KMS-11 (cell line): ENCODE data around the gene SLC25A39.

Source experiments
- H2AFZ ChIP-seq: fragments of 200-600 bp; sonication (generic); 2 replicates; pipeline ENCODE4 v1.6.1; 2016; ENCODE audit warnings: antibody characterized with exemption, mixed run types, low read depth
- H3K27ac ChIP-seq: fragments of 200-600 bp; sonication (generic); 2 replicates; pipeline ENCODE4 v1.6.1; 2016; ENCODE audit warnings: mild to moderate bottlenecking, mixed run types
- H3K27me3 ChIP-seq: fragments of 200-600 bp; sonication (generic); 2 replicates; pipeline ENCODE4 v1.6.1; 2017; ENCODE audit warnings: mild to moderate bottlenecking, low read depth, mixed run types, moderate library complexity; ENCODE audit not compliant: insufficient read depth
- H3K36me3 ChIP-seq: fragments of 200-600 bp; sonication (generic); 2 replicates; pipeline ENCODE4 v1.6.1; 2017; ENCODE audit warnings: mild to moderate bottlenecking, mixed run types; ENCODE audit not compliant: insufficient read depth
- H3K4me1 ChIP-seq: fragments of 200-600 bp; sonication (generic); 2 replicates; pipeline ENCODE4 v1.6.1; 2016; ENCODE audit warnings: mild to moderate bottlenecking, low read depth, mixed run types; ENCODE audit not compliant: poor library complexity, severe bottlenecking
- H3K4me2 ChIP-seq: fragments of 200-600 bp; sonication (generic); 2 replicates; pipeline ENCODE4 v1.7.0; 2016; ENCODE audit warnings: mild to moderate bottlenecking, mixed run types
- H3K4me3 ChIP-seq: fragments of 200-600 bp; sonication (generic); IDR thresholded peaks from 2 replicates; pipeline ENCODE4 v1.6.1; 2017; ENCODE audit warnings: low read depth, low read length, mixed read lengths; ENCODE audit not compliant: insufficient read depth
- H3K79me2 ChIP-seq: fragments of 200-600 bp; sonication (generic); 2 replicates; pipeline ENCODE4 v1.6.1; 2016; ENCODE audit warnings: low read depth, mixed run types; ENCODE audit not compliant: insufficient read depth
- H3K9ac ChIP-seq: fragments of 200-600 bp; sonication (generic); 2 replicates; pipeline ENCODE4 v1.6.1; 2016; ENCODE audit warnings: mild to moderate bottlenecking, mixed run types
- H4K20me1 ChIP-seq: fragments of 200-600 bp; sonication (generic); 2 replicates; pipeline ENCODE4 v1.6.1; 2016; ENCODE audit warnings: mild to moderate bottlenecking, mixed run types; ENCODE audit not compliant: insufficient read depth
- CTCF ChIP-seq: fragments of 200-600 bp; sonication (generic); conservative IDR thresholded peaks from 2 replicates; pipeline ENCODE4 v1.6.1; 2017; ENCODE audit warnings: low read depth, mild to moderate bottlenecking, antibody characterized with exemption, low read length, moderate library complexity, mixed read lengths

Gene SLC25A39

GRCh38 chr17:44322236-44322895 lies 2.3 kb downstream of the SLC25A39 start:
- H3K79me2 ChIP-seq = peaks cover 19% of the 10 kb centered on the region
- no peak overlapping the region for H3K4me3 ChIP-seq
- no peak for TF ChIP-seq CTCF
- H3K27ac ChIP-seq = no peak overlapping the region
- H3K4me1 ChIP-seq = peaks cover 5% of the 10 kb centered on the region
- peaks cover 4% of the 10 kb centered on the region; the same call in 1 of the 2 replicates for H3K36me3 ChIP-seq
- H3K9ac ChIP-seq = no peak overlapping the region
- H2AFZ ChIP-seq = no peak overlapping the region
- H3K4me2 ChIP-seq = no peak overlapping the region
- no peaks in the 10 kb centered on the region for H3K27me3 ChIP-seq
- no peaks in the 10 kb centered on the region for H4K20me1 ChIP-seq

- peaks cover 4% of the 10 kb centered on the region; the same call in 1 of the 2 replicates for H3K36me3 ChIP-seq
These were observed 3.1 kb downstream of the SLC25A39 start for GRCh38 chr17:44321246-44322120.

GRCh38 chr17:44320066-44320465 lies 4.6 kb downstream of the SLC25A39 start:
- no peak overlapping the region for H3K4me3 ChIP-seq
- no peaks in the 10 kb centered on the region for H4K20me1 ChIP-seq
- peaks cover 4% of the 10 kb centered on the region; the same call in 1 of the 2 replicates for H3K36me3 ChIP-seq
- no peak overlapping the region for H3K4me2 ChIP-seq
- no peak overlapping the region for H3K27ac ChIP-seq
- no peak for TF ChIP-seq CTCF
- H2AFZ ChIP-seq = no peak overlapping the region
- H3K27me3 ChIP-seq = peaks cover 10% of the 10 kb centered on the region; the same call in 1 of the 2 replicates
- H3K9ac ChIP-seq = no peak overlapping the region
- H3K4me1 ChIP-seq = no peaks in the 10 kb centered on the region
- peaks cover 19% of the 10 kb centered on the region for H3K79me2 ChIP-seq

More at GRCh38 chr17:44321246-44322120, 3.1 kb downstream of the SLC25A39 start:
- H2AFZ ChIP-seq = no peak overlapping the region
- H3K79me2 ChIP-seq = peaks cover 19% of the 10 kb centered on the region
- no peak overlapping the region for H3K27ac ChIP-seq
- no peak overlapping the region for H3K9ac ChIP-seq
- H3K4me1 ChIP-seq = no peaks in the 10 kb centered on the region
- H3K4me3 ChIP-seq = no peak overlapping the region
- H3K27me3 ChIP-seq = peaks cover 5% of the 10 kb centered on the region; the same call in 1 of the 2 replicates
- H3K4me2 ChIP-seq = no peak overlapping the region
- TF ChIP-seq CTCF = no peak
- H4K20me1 ChIP-seq = no peaks in the 10 kb centered on the region

- TF ChIP-seq CTCF = no peak
- Histone ChIP-seq H3K4me1 (no peaks in the 10 kb centered on the region), H3K9ac (no peak overlapping the region), H3K36me3 (peaks cover 4% of the 10 kb centered on the region; the same call in 1 of the 2 replicates), H3K4me2 (no peak overlapping the region), H4K20me1 (no peaks in the 10 kb centered on the region), H3K79me2 (peaks cover 7% of the 10 kb centered on the region; the same call in 1 of the 2 replicates), H3K4me3 (no peak overlapping the region), H3K27ac (no peak overlapping the region), H3K27me3 (peaks cover 22% of the 10 kb centered on the region; the same call in 1 of the 2 replicates), H2AFZ (no peak overlapping the region)
These were observed 6.3 kb downstream of the SLC25A39 start for GRCh38 chr17:44318077-44318892.
